PFSK-1 (cell line): ENCODE results near the gene CGB2.

Source experiments
- FOXP2 ChIP-seq: optimal IDR thresholded peaks from 2 replicates; pipeline ENCODE3; 2011; ENCODE audit warnings: borderline replicate concordance, control low read depth, inconsistent platforms; ENCODE audit not compliant: insufficient read depth; ENCODE audit errors: extremely low read length, extremely low read depth
- POLR2AphosphoS5 ChIP-seq: IDR thresholded peaks from 2 replicates; pipeline ENCODE4 v1.6.1; 2012; ENCODE audit warnings: low read depth, mild to moderate bottlenecking, control low read depth, low read length, moderate library complexity
- REST ChIP-seq, 2 experiments: IDR thresholded peaks; 2 replicates each; pipeline versions ENCODE4 v1.6.1 to v1.8.0; 2011 to 2012; ENCODE audit warnings: low read depth in 2 of 2, low read length in 2 of 2, control low read depth in 1 of 2, inconsistent platforms in 1 of 2, mild to moderate bottlenecking in 1 of 2, moderate library complexity in 1 of 2; ENCODE audit not compliant: insufficient read depth in 1 of 2
- SIN3A ChIP-seq: IDR thresholded peaks from 2 replicates; pipeline ENCODE4 v1.6.1; 2012; ENCODE audit warnings: mild to moderate bottlenecking, low read length, moderate library complexity, borderline replicate concordance; ENCODE audit not compliant: insufficient read depth
- TAF1 ChIP-seq: IDR thresholded peaks from 2 replicates; pipeline ENCODE4 v1.6.1; 2012; ENCODE audit warnings: low read length, control low read depth, borderline replicate concordance; ENCODE audit not compliant: insufficient read depth

Gene CGB2

GRCh38 chr19:49009828-49010227 is 21.9 kb upstream of the CGB2 start:
- TF ChIP-seq REST (IDR thresholded peaks at IDR 0.05; ENCODE audit: insufficient read depth in 1 of 2, low read depth in 2 of 2, low read length in 2 of 2) (no peak), TAF1 (no peak), FOXP2 (no peak), SIN3A (no peak), POLR2AphosphoS5 (no peak)

- no peak for TF ChIP-seq SIN3A
These were observed 21.2 kb upstream of the CGB2 start for GRCh38 chr19:49010453-49010852.

GRCh38 chr19:49011194-49011593 is 20.5 kb upstream of the CGB2 start:
- TF ChIP-seq POLR2AphosphoS5, result no peak
- no peak for TF ChIP-seq SIN3A
- no peak for TF ChIP-seq REST (IDR thresholded peaks at IDR 0.05; ENCODE audit: insufficient read depth in 1 of 2, low read depth in 2 of 2, low read length in 2 of 2)
- TF ChIP-seq TAF1, result no peak
- no peak for TF ChIP-seq FOXP2

- no peak for TF ChIP-seq TAF1
- no peak for TF ChIP-seq SIN3A
These were observed 17.4 kb upstream of the CGB2 start for GRCh38 chr19:49014123-49014869.

GRCh38 chr19:49014870-49015255 is 16.8 kb upstream of the CGB2 start:
- TF ChIP-seq SIN3A (no peak), TAF1 (no peak), POLR2AphosphoS5 (no peak), FOXP2 (no peak), REST (IDR thresholded peaks at IDR 0.05; ENCODE audit: insufficient read depth in 1 of 2, low read depth in 2 of 2, low read length in 2 of 2) (no peak)

- TF ChIP-seq REST (IDR thresholded peaks at IDR 0.05; ENCODE audit: insufficient read depth in 1 of 2, low read depth in 2 of 2, low read length in 2 of 2) (no peak), FOXP2 (no peak)
These were observed 15.4 kb upstream of the CGB2 start for GRCh38 chr19:49016067-49016839.
